ENCODE data around the gene SUGCT. TPM values are rescaled to one million over a fixed set of nuclear protein-coding genes. Genes with fewer than 3 reads are reported as not detected.

The SUGCT gene
- polyA plus RNA-seq, 1 of the 3 experiments (the other 2 are of a cell fraction): 53.7 TPM

- POLR2A ChIA-PET: interaction anchor here (0.7 kb wide), 1 partner anchor 903 kb away, joined by 4 read pairs; no protein-coding TSS in a partner anchor
- H3K9me2 ChIP-seq: no peaks in the 10 kb centered on the region
Observed at GRCh38 chr7:40175725-40176510, 41.1 kb downstream of the SUGCT start.

More at GRCh38 chr7:40175725-40176510, 41.1 kb downstream of the SUGCT start:
- peak overlapping the region in 1 of 2 experiments; percentile 49; a peak in 1 of 4 replicates for H3K27ac ChIP-seq (ENCODE audit: low read depth in 2 of 2, low read length in 1 of 2)
- H3F3A ChIP-seq (replicated peaks; ENCODE audit: insufficient read depth): peaks cover 4% of the 10 kb centered on the region
- H2AFZ ChIP-seq (ENCODE audit: low read depth): no peak overlapping the region
- TF ChIP-seq MEF2A (IDR thresholded peaks at IDR 0.05; ENCODE audit: borderline replicate concordance, low read depth): no peak
- TF ChIP-seq RFX5 (IDR thresholded peaks at IDR 0.05; ENCODE audit: low read length): no peak
- no peak for TF ChIP-seq MAX (IDR thresholded peaks at IDR 0.05; ENCODE audit: low read depth)
- TF ChIP-seq FOXM1 (IDR thresholded peaks at IDR 0.05; ENCODE audit: low read depth): no peak
- no peak for TF ChIP-seq USF1 (IDR thresholded peaks at IDR 0.05; ENCODE audit: borderline replicate concordance, low read depth)
- TF ChIP-seq FOSL2 (IDR thresholded peaks at IDR 0.05; ENCODE audit: borderline replicate concordance, low read depth): peak; percentile 59; the same call in 1 of the 2 replicates
- TF ChIP-seq CTCF (IDR thresholded peaks at IDR 0.05): no peak
- TF ChIP-seq JUND (IDR thresholded peaks at IDR 0.05): peak; percentile 50; the same call in 1 of the 2 replicates
- no peak for TF ChIP-seq EP300 (IDR thresholded peaks at IDR 0.05; ENCODE audit: borderline replicate concordance in 1 of 2, low read depth in 1 of 2, low read length in 1 of 2)
- TF ChIP-seq NRF1 (IDR thresholded peaks at IDR 0.05; ENCODE audit: low read depth, low read length): no peak
- TF ChIP-seq CHD2 (IDR thresholded peaks at IDR 0.05; ENCODE audit: low read length, partially characterized antibody): no peak
- H3K9ac ChIP-seq: no peak overlapping the region
- 87% methylated on average over 9 of the region's 9 CpGs for WGBS (ENCODE audit: low lambda C conversion rate)
- H3K4me3 ChIP-seq (ENCODE audit: low read depth in 2 of 2, low read length in 1 of 2): no peak overlapping the region
- no peak for DNase-seq
- H3K27me3 ChIP-seq (ENCODE audit: insufficient read depth): no peaks in the 10 kb centered on the region
- H3K4me2 ChIP-seq: no peak overlapping the region
- CTCF ChIA-PET: interaction anchor here (0.9 to 2.9 kb wide), 5 partner anchors 10 to 1530 kb away, joined by 3 to 9 read pairs (median 3); partner anchors contain the start of gene SUGCT
- no peaks in the 10 kb centered on the region for H3K36me3 ChIP-seq (replicated peaks in 1 of 2; ENCODE audit: control insufficient read depth in 1 of 2, insufficient read depth in 2 of 2, low read length in 1 of 2)
- H3K9me3 ChIP-seq: no peaks in the 10 kb centered on the region
- H4K20me1 ChIP-seq (ENCODE audit: insufficient read depth): no peaks in the 10 kb centered on the region
- H3K79me2 ChIP-seq (ENCODE audit: insufficient read depth): no peaks in the 10 kb centered on the region
- H3K4me1 ChIP-seq (ENCODE audit: control insufficient read depth in 1 of 2, insufficient read depth in 2 of 2, low read depth in 1 of 2, low read length in 1 of 2): 0 out of 4 replicates have a peak, but pooled peaks cover 0 to 4% of the 10 kb centered on the region in 2 experiments

Data from SK-N-SH (cell line).